ENCODE data around the gene GPR161. TPM values are rescaled to one million over a fixed set of nuclear protein-coding genes. Genes with fewer than 3 reads are reported as not detected.

GPR161 gene
- total RNA-seq, 1 experiment from 2014 or later = 13.7 TPM

GRCh38 chr1:168172250-168172915 is 35.7 kb upstream of the GPR161 start:
- Histone ChIP-seq H3K4me1 (ENCODE audit: control insufficient read depth in 1 of 2, insufficient read depth in 2 of 2, low read length in 2 of 2) (no peaks in the 10 kb centered on the region), H4K20me1 (ENCODE audit: insufficient read depth) (no peaks in the 10 kb centered on the region), H3K79me2 (ENCODE audit: insufficient read depth, low read length) (no peaks in the 10 kb centered on the region), H3K27ac (ENCODE audit: low read depth, low read length) (no peak overlapping the region), H3K9ac (ENCODE audit: low read length) (no peak overlapping the region), H3K27me3 (ENCODE audit: insufficient read depth, low read length) (no peaks in the 10 kb centered on the region), H3K9me3 (ENCODE audit: control insufficient read depth in 1 of 2, insufficient read depth in 1 of 2, low read depth in 1 of 2, low read length in 2 of 2) (no peaks in the 10 kb centered on the region), H2AFZ (ENCODE audit: low read depth, low read length, poor library complexity, severe bottlenecking) (no peak overlapping the region), H3K4me2 (ENCODE audit: low read length) (no peak overlapping the region), H3K9me2 (ENCODE audit: insufficient read depth) (no peaks in the 10 kb centered on the region), H3K36me3 (ENCODE audit: control insufficient read depth in 1 of 2, insufficient read depth in 2 of 2, low read length in 2 of 2) (no peaks in the 10 kb centered on the region), H3K4me3 (replicated peaks in 1 of 2; ENCODE audit: low read depth in 1 of 2, low read length in 2 of 2) (no peak overlapping the region)
- ChIA-PET RAD21 (ENCODE audit: low non-redundant PET in 1 of 2, low total read pairs in 2 of 2, uncharacterized antibody in 2 of 2, unreplicated experiment in 2 of 2) (no interaction called here), CTCF (no interaction called here), POLR2A (interaction anchor here (0.7 kb wide), 1 partner anchor 238 kb away, joined by 3 read pairs; no protein-coding TSS in a partner anchor)
- no peak for DNase-seq (ENCODE audit: low read depth, low spot score)
- TF ChIP-seq SIN3A (IDR thresholded peaks at IDR 0.05; ENCODE audit: low read depth) = no peak
- TF ChIP-seq FOSL1 (IDR thresholded peaks at IDR 0.05; ENCODE audit: low read depth) = no peak
- TF ChIP-seq REST (IDR thresholded peaks at IDR 0.05; ENCODE audit: low read depth) = no peak
- TF ChIP-seq POLR2AphosphoS5 (IDR thresholded peaks at IDR 0.05; ENCODE audit: low read depth, low read length) = no peak
- no peak for TF ChIP-seq ZBTB33 (IDR thresholded peaks at IDR 0.05; ENCODE audit: extremely low read depth, insufficient replicate concordance, low read length)
- no peak for TF ChIP-seq EZH2phosphoT487 (IDR thresholded peaks at IDR 0.05; ENCODE audit: borderline replicate concordance)
- TF ChIP-seq EZH2 (IDR thresholded peaks at IDR 0.05) = no peak
- TF ChIP-seq SP1 (IDR thresholded peaks at IDR 0.05; ENCODE audit: low read depth) = no peak
- TF ChIP-seq CBX3 (IDR thresholded peaks at IDR 0.05; ENCODE audit: low read depth) = no peak
- TF ChIP-seq POLR2A (IDR thresholded peaks at IDR 0.05; ENCODE audit: borderline replicate concordance, extremely low read depth, insufficient read depth, insufficient read length) = no peak
- no peak for TF ChIP-seq RAD21 (IDR thresholded peaks at IDR 0.05; ENCODE audit: low read depth)
- TF ChIP-seq ELF1 (IDR thresholded peaks at IDR 0.05; ENCODE audit: borderline replicate concordance, low read depth) = no peak
- intact Hi-C loops (cut with micrococcal nuclease) = no loop called here
- BruUV-seq (replicated peaks) = no TSS peak
- no peak for ATAC-seq
